ENCODE measurements around the gene ADAM10.

ADAM10 gene

DNA sequence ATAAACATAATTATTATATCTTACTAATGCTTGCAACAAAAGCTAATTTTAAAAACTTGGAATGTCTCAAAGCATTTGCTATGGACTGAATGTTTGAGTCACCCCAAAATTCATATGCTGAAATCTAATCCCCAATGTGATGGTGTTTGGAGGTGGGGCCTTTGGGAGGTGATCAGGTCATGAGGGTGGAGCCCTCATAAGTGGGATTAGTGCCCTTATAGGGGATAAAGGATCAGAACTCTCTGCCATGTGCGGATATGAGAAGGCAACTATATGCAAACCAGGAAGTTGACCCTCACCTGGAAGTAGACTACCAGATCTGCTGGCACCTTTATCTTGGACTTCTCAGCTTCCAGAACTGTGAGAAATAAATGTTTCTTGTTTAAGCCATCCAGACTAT, 180.1 kb downstream of the ADAM10 start:
- no peak overlapping the region for H3K14ac ChIP-seq (ENCODE audit: low read length)
- no peaks in the 10 kb centered on the region for H3K36me3 ChIP-seq (replicated peaks in 1 of 2; ENCODE audit: control insufficient read depth in 2 of 2, insufficient read depth in 2 of 2, low read length in 2 of 2)
- no CpG with 5 or more reads among the region's 1 CpG for WGBS, 2 donors (ENCODE audit: extremely low coverage in 2 of 2, insufficient read length in 2 of 2, insufficient replicate concordance in 1 of 2)

DNA sequence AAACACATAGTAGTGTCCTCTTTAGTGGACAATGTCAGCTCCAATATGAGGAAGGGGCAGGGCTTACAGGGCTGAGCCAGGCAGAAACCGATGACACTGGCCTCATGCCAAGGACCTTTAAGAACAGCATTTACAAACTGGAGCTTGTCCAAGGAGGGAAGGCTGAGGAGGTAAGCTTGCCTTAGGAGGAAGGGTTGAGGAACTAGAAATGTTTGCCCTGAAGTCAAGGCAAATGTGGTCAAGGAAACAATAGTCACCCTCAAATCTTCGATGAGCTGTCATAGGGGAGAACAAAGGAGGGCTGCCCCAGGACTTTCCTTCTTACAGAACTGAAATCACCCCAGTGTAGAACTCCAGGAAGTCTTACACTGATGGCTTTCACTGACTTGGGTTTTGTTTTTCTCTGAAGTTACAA, 181.3 kb downstream of the ADAM10 start:
- no peak overlapping the region for H2BK5ac ChIP-seq (ENCODE audit: low read length)
- no peak overlapping the region for H2BK15ac ChIP-seq (ENCODE audit: low read length)
- H3K23ac ChIP-seq (ENCODE audit: low read depth, low read length, poor library complexity), result no peak overlapping the region
- peaks cover 2 to 4% of the 10 kb centered on the region in 2 donors for H3K9me3 ChIP-seq (replicated peaks in 1 of 2; ENCODE audit: control insufficient read depth in 2 of 2, insufficient read depth in 1 of 2, low read depth in 1 of 2, low read length in 2 of 2)
- H3K18ac ChIP-seq (ENCODE audit: low read length), result no peak overlapping the region
- H3K9ac ChIP-seq (ENCODE audit: low read depth, low read length, poor library complexity), result no peak overlapping the region
- H2BK120ac ChIP-seq (ENCODE audit: low read depth, low read length), result no peak overlapping the region
- no peak overlapping the region for H3K14ac ChIP-seq (ENCODE audit: low read length)
- DNase-seq (ENCODE audit: low spot score), result no peak
- no peak overlapping the region for H2BK12ac ChIP-seq (ENCODE audit: low read length)
- no peak overlapping the region for H3K4ac ChIP-seq (ENCODE audit: low read length)
- H3K4me1 ChIP-seq (ENCODE audit: control insufficient read depth in 2 of 2, insufficient read depth in 1 of 2, low read depth in 1 of 2, low read length in 2 of 2), result peaks cover 2 to 7% of the 10 kb centered on the region in 2 donors
- peak overlapping the region; percentile 78 for H2AFZ ChIP-seq (ENCODE audit: low read length)
- H4K8ac ChIP-seq (ENCODE audit: low read depth, low read length), result no peak overlapping the region
- no peaks in the 10 kb centered on the region for H3K36me3 ChIP-seq (replicated peaks in 1 of 2; ENCODE audit: control insufficient read depth in 2 of 2, insufficient read depth in 2 of 2, low read length in 2 of 2)
- peaks cover 0 to 2% (median 0%) of the 10 kb centered on the region in 3 experiments for H3K27me3 ChIP-seq (ENCODE audit: control insufficient read depth in 3 of 3, insufficient read depth in 3 of 3, low read depth in 1 of 3, low read length in 3 of 3)
- no peaks in the 10 kb centered on the region for H3K79me1 ChIP-seq (ENCODE audit: low read depth, low read length)
- no peak overlapping the region for H2AK5ac ChIP-seq (ENCODE audit: low read depth, low read length)
- no peak overlapping the region for H3K4me3 ChIP-seq (ENCODE audit: low read length in 2 of 2)
- no peak overlapping the region for H4K91ac ChIP-seq (ENCODE audit: low read depth, low read length, poor library complexity)
- no peak overlapping the region for H3K27ac ChIP-seq (replicated peaks; ENCODE audit: low read length)
- no peak overlapping the region for H3K4me2 ChIP-seq (ENCODE audit: insufficient read depth, low read length, poor library complexity, severe bottlenecking)
- no CpG with 5 or more reads among the region's 2 CpGs for WGBS, 2 donors (ENCODE audit: extremely low coverage in 2 of 2, insufficient read length in 2 of 2, insufficient replicate concordance in 1 of 2)

More for the DNA sequence above, 180.1 kb downstream of the ADAM10 start:
- no peak overlapping the region for H3K4me3 ChIP-seq (ENCODE audit: low read length in 2 of 2)
- H3K79me1 ChIP-seq (ENCODE audit: low read depth, low read length), result no peaks in the 10 kb centered on the region
- H2BK12ac ChIP-seq (ENCODE audit: low read length), result no peak overlapping the region
- DNase-seq (ENCODE audit: low spot score), result no peak
- H2BK5ac ChIP-seq (ENCODE audit: low read length), result no peak overlapping the region
- H3K27ac ChIP-seq (replicated peaks; ENCODE audit: low read length), result no peak overlapping the region
- H3K4me1 ChIP-seq (ENCODE audit: control insufficient read depth in 2 of 2, insufficient read depth in 1 of 2, low read depth in 1 of 2, low read length in 2 of 2), result peaks cover 2 to 7% of the 10 kb centered on the region in 2 donors
- no peak overlapping the region for H2AK5ac ChIP-seq (ENCODE audit: low read depth, low read length)
- no peak overlapping the region for H2BK15ac ChIP-seq (ENCODE audit: low read length)
- H3K4me2 ChIP-seq (ENCODE audit: insufficient read depth, low read length, poor library complexity, severe bottlenecking), result no peak overlapping the region
- no peak overlapping the region for H4K91ac ChIP-seq (ENCODE audit: low read depth, low read length, poor library complexity)
- peaks cover 0 to 2% (median 0%) of the 10 kb centered on the region in 3 experiments for H3K27me3 ChIP-seq (ENCODE audit: control insufficient read depth in 3 of 3, insufficient read depth in 3 of 3, low read depth in 1 of 3, low read length in 3 of 3)
- no peak overlapping the region for H3K9ac ChIP-seq (ENCODE audit: low read depth, low read length, poor library complexity)
- H3K4ac ChIP-seq (ENCODE audit: low read length), result no peak overlapping the region
- H3K23ac ChIP-seq (ENCODE audit: low read depth, low read length, poor library complexity), result no peak overlapping the region
- H3K18ac ChIP-seq (ENCODE audit: low read length), result no peak overlapping the region
- H2AFZ ChIP-seq (ENCODE audit: low read length), result no peak overlapping the region
- H4K8ac ChIP-seq (ENCODE audit: low read depth, low read length), result no peak overlapping the region
- H2BK120ac ChIP-seq (ENCODE audit: low read depth, low read length), result no peak overlapping the region
- H3K9me3 ChIP-seq (replicated peaks in 1 of 2; ENCODE audit: control insufficient read depth in 2 of 2, insufficient read depth in 1 of 2, low read depth in 1 of 2, low read length in 2 of 2), result peaks cover 2 to 4% of the 10 kb centered on the region in 2 donors

DNA sequence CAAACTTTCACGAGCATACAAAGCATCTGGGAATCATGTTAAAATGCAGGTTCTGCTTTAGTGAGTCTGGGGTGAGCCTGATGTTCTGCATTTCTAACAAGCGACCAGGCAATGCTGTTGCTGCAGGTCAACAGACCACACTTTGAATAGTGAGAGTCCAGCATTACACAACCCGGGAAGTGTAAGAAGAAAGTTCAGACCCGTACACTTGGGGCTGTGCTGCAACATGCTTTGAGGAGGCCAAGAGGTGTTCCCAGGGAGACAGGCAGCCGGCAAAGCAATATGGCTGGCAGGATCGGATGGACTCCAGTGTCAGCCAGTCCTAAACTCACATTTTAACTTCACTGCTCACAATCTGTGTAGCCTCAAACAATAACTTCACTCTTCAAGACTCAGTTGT, 183.5 kb downstream of the ADAM10 start:
- Histone ChIP-seq H3K36me3 (replicated peaks in 1 of 2; ENCODE audit: control insufficient read depth in 2 of 2, insufficient read depth in 2 of 2, low read length in 2 of 2) (no peaks in the 10 kb centered on the region), H2AFZ (ENCODE audit: low read length) (peak overlapping the region; percentile 81), H3K18ac (ENCODE audit: low read length) (no peak overlapping the region), H2BK12ac (ENCODE audit: low read length) (no peak overlapping the region), H4K8ac (ENCODE audit: low read depth, low read length) (no peak overlapping the region), H2AK5ac (ENCODE audit: low read depth, low read length) (no peak overlapping the region), H2BK5ac (ENCODE audit: low read length) (no peak overlapping the region), H3K9ac (ENCODE audit: low read depth, low read length, poor library complexity) (no peak overlapping the region), H2BK120ac (ENCODE audit: low read depth, low read length) (no peak overlapping the region), H3K79me1 (ENCODE audit: low read depth, low read length) (no peaks in the 10 kb centered on the region), H3K27me3 (ENCODE audit: control insufficient read depth in 3 of 3, insufficient read depth in 3 of 3, low read depth in 1 of 3, low read length in 3 of 3) (peaks cover 0 to 2% (median 0%) of the 10 kb centered on the region in 3 experiments), H3K9me3 (replicated peaks in 1 of 2; ENCODE audit: control insufficient read depth in 2 of 2, insufficient read depth in 1 of 2, low read depth in 1 of 2, low read length in 2 of 2) (peaks cover 2 to 4% of the 10 kb centered on the region in 2 donors), H3K4me3 (ENCODE audit: low read length in 2 of 2) (no peak overlapping the region), H4K91ac (ENCODE audit: low read depth, low read length, poor library complexity) (no peak overlapping the region), H3K14ac (ENCODE audit: low read length) (no peak overlapping the region), H3K27ac (replicated peaks; ENCODE audit: low read length) (no peak overlapping the region), H3K4me1 (ENCODE audit: control insufficient read depth in 2 of 2, insufficient read depth in 1 of 2, low read depth in 1 of 2, low read length in 2 of 2) (peaks cover 0 to 6% of the 10 kb centered on the region in 2 donors), H3K23ac (ENCODE audit: low read depth, low read length, poor library complexity) (no peak overlapping the region), H3K4ac (ENCODE audit: low read length) (no peak overlapping the region), H3K4me2 (ENCODE audit: insufficient read depth, low read length, poor library complexity, severe bottlenecking) (no peak overlapping the region), H2BK15ac (ENCODE audit: low read length) (no peak overlapping the region)
- no CpG with 5 or more reads among the region's 6 CpGs for WGBS, 2 donors (ENCODE audit: extremely low coverage in 2 of 2, insufficient read length in 2 of 2, insufficient replicate concordance in 1 of 2)
- DNase-seq (ENCODE audit: low spot score), result no peak

DNA sequence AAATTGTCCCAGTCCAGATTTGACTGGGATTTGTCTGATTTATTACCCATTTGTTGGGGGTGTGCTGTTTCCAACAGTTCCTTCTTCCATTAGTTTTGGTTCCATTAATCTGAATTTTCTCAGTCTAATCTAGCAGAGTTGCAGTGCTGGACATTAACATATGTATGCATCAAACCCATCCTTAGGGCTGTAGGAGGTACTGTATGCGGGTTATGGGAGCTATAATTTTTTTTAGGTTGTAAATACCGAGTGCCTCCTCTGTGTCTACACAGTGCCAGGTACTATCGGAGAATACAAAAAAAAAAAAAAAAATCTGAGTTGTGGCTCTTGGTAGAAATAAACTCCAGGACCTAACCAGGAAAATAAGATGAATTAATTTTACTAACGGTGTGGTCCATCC, 183.9 kb downstream of the ADAM10 start:
- H3K79me1 ChIP-seq (ENCODE audit: low read depth, low read length), result no peaks in the 10 kb centered on the region
- WGBS, 2 donors (ENCODE audit: extremely low coverage in 2 of 2, insufficient read length in 2 of 2, insufficient replicate concordance in 1 of 2), result no CpG with 5 or more reads among the region's 4 CpGs
- H2AK5ac ChIP-seq (ENCODE audit: low read depth, low read length), result no peak overlapping the region
- H4K91ac ChIP-seq (ENCODE audit: low read depth, low read length, poor library complexity), result no peak overlapping the region
- H3K4ac ChIP-seq (ENCODE audit: low read length), result no peak overlapping the region
- H3K14ac ChIP-seq (ENCODE audit: low read length), result no peak overlapping the region
- H2BK15ac ChIP-seq (ENCODE audit: low read length), result no peak overlapping the region
- no peak overlapping the region for H4K8ac ChIP-seq (ENCODE audit: low read depth, low read length)
- no peak overlapping the region for H3K9ac ChIP-seq (ENCODE audit: low read depth, low read length, poor library complexity)
- H2AFZ ChIP-seq (ENCODE audit: low read length), result peak overlapping the region; percentile 81
- H3K23ac ChIP-seq (ENCODE audit: low read depth, low read length, poor library complexity), result no peak overlapping the region
- peaks cover 0 to 6% of the 10 kb centered on the region in 2 donors for H3K4me1 ChIP-seq (ENCODE audit: control insufficient read depth in 2 of 2, insufficient read depth in 1 of 2, low read depth in 1 of 2, low read length in 2 of 2)
- no peak overlapping the region for H2BK12ac ChIP-seq (ENCODE audit: low read length)
- no peak overlapping the region for H3K4me3 ChIP-seq (ENCODE audit: low read length in 2 of 2)
- H3K36me3 ChIP-seq (replicated peaks in 1 of 2; ENCODE audit: control insufficient read depth in 2 of 2, insufficient read depth in 2 of 2, low read length in 2 of 2), result no peaks in the 10 kb centered on the region
- no peak overlapping the region for H2BK5ac ChIP-seq (ENCODE audit: low read length)
- no peak for DNase-seq (ENCODE audit: low spot score)
- H3K27ac ChIP-seq (replicated peaks; ENCODE audit: low read length), result no peak overlapping the region
- peaks cover 2 to 4% of the 10 kb centered on the region in 2 donors for H3K9me3 ChIP-seq (replicated peaks in 1 of 2; ENCODE audit: control insufficient read depth in 2 of 2, insufficient read depth in 1 of 2, low read depth in 1 of 2, low read length in 2 of 2)
- peaks cover 0 to 2% (median 0%) of the 10 kb centered on the region in 3 experiments for H3K27me3 ChIP-seq (ENCODE audit: control insufficient read depth in 3 of 3, insufficient read depth in 3 of 3, low read depth in 1 of 3, low read length in 3 of 3)
- no peak overlapping the region for H2BK120ac ChIP-seq (ENCODE audit: low read depth, low read length)
- H3K4me2 ChIP-seq (ENCODE audit: insufficient read depth, low read length, poor library complexity, severe bottlenecking), result no peak overlapping the region
- no peak overlapping the region for H3K18ac ChIP-seq (ENCODE audit: low read length)
